ENCODE results near the gene PLA2G5.

Gene PLA2G5

DNA sequence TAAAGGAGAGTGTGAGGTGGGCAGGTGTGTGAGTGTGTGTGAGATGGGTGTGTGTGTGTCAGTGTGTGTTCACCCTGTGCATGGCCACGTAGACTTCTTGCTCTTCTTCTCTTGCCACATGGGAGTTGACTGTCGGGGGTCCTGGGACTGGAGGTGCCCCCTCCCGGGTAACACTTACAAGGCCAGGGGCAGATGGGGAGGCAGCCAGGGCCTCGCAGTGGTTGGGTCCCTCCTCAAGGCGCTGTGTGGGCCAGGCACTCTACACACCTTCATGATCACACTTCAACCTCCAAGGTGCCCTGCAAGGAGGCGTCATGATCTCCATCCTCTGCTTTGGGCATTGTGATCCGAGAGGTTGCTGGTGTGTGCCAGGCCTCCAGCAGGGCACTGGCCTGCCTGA, 71.5 kb downstream of the PLA2G5 start:
- Histone ChIP-seq H3K27ac (ENCODE audit: low read length) (no peak overlapping the region), H3K9ac (ENCODE audit: low read depth, low read length) (no peak overlapping the region)

More for the DNA sequence above, 71.5 kb downstream of the PLA2G5 start:
- Histone ChIP-seq H4K20me1 (ENCODE audit: insufficient read depth, low read length) (peaks cover 3% of the 10 kb centered on the region; the same call in 1 of the 2 replicates), H3K27me3 (ENCODE audit: insufficient read depth, low read length, poor library complexity) (peaks cover 4% of the 10 kb centered on the region), H3K4me2 (ENCODE audit: insufficient read depth, low read length) (no peak overlapping the region), H3K79me2 (ENCODE audit: insufficient read depth, low read length) (no peaks in the 10 kb centered on the region), H3K9me3 (ENCODE audit: insufficient read depth, low read length, severe bottlenecking) (no peaks in the 10 kb centered on the region), H3K36me3 (ENCODE audit: insufficient read depth, low read length) (no peaks in the 10 kb centered on the region), H2AFZ (ENCODE audit: low read depth, low read length) (no peak overlapping the region), H3K4me3 (ENCODE audit: low read depth in 1 of 2, low read length in 2 of 2) (no peak overlapping the region), H3K4me1 (ENCODE audit: insufficient read depth, low read length) (no peaks in the 10 kb centered on the region)
- DNase-seq (no peak), ATAC-seq (ENCODE audit: insufficient read depth, low read depth) (no peak)
- TF ChIP-seq, protein P1, sequence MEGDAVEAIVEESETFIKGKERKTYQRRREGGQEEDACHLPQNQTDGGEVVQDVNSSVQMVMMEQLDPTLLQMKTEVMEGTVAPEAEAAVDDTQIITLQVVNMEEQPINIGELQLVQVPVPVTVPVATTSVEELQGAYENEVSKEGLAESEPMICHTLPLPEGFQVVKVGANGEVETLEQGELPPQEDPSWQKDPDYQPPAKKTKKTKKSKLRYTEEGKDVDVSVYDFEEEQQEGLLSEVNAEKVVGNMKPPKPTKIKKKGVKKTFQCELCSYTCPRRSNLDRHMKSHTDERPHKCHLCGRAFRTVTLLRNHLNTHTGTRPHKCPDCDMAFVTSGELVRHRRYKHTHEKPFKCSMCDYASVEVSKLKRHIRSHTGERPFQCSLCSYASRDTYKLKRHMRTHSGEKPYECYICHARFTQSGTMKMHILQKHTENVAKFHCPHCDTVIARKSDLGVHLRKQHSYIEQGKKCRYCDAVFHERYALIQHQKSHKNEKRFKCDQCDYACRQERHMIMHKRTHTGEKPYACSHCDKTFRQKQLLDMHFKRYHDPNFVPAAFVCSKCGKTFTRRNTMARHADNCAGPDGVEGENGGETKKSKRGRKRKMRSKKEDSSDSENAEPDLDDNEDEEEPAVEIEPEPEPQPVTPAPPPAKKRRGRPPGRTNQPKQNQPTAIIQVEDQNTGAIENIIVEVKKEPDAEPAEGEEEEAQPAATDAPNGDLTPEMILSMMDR (IDR thresholded peaks at IDR 0.05; ENCODE audit: borderline replicate concordance, extremely low read depth, low read length, poor library complexity, severe bottlenecking), result no peak
- TF ChIP-seq EZH2 (IDR thresholded peaks at IDR 0.05; ENCODE audit: borderline replicate concordance, low read depth, low read length, severe bottlenecking), result no peak

Measured in DND-41 (cell line).